HTERT RPE-1 (cell line): ENCODE results near the gene SSH3.

Experiments
- in situ Hi-C: fragments of 300-500 bp; cut with MboI; formaldehyde crosslinking; loops from 4 replicates; pipeline ENCODE4 v1.14.3; 2020; ENCODE audit warnings: low sequenced_read_pairs

Gene SSH3

GRCh38 chr11:67278939-67279588 lies 24.3 kb upstream of the SSH3 start:
- in situ Hi-C loops: no loop called here

- in situ Hi-C loops: no loop called here
Measured at GRCh38 chr11:67279589-67280340, 23.6 kb upstream of the SSH3 start.

DNA sequence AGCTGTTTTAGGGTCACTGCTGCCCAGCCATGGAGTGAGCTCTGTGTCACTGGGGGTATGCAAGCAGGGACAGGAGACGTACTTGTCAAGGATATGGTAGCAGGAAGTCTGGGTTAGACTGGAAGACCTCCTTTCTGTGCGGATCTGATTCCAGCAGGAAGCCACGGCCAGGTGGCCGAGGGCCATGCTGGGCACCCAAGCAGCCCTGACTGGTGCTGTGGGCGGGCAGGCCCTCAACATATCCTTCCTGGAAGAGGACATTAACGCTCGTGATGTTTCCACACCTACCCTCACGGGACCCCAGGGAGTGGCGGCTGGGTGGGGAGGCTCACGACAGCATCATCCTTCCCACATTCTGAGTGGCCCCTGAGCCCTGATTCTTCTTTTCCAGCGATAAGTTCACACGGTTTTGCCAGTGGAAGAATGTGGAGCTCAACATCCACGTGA lies 23.0 kb upstream of the SSH3 start:
- in situ Hi-C loops: no loop called here

- in situ Hi-C loops: no loop called here
Measured at GRCh38 chr11:67280788-67281551, 22.4 kb upstream of the SSH3 start.

DNA sequence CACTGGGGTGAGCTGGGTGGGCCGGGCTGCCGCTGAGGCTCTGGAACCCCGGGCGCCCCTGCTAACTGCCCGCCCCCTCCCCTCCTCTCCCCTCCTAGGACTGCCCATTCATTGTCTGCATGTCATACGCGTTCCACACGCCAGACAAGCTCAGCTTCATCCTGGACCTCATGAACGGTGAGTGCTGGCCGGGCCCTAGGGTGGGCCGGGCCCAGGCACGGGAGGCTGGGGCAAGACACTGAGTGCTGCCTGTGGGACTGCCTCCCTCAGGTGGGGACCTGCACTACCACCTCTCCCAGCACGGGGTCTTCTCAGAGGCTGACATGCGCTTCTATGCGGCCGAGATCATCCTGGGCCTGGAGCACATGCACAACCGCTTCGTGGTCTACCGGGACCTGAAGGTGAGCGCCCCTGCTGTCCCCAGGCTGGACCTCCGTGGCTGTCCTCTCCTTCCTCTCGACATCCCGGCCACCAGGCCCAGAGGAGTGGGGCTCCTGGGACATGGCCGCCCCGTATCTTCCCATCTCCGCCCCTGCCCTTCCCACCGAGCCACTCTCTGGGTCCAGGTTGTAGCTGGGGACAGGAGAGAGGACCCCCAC lies 21.7 kb upstream of the SSH3 start:
- in situ Hi-C loops: no loop called here

- in situ Hi-C loops: no loop called here
Measured at GRCh38 chr11:67282155-67282875, 21.0 kb upstream of the SSH3 start.

GRCh38 chr11:67282876-67283371 lies 20.4 kb upstream of the SSH3 start:
- in situ Hi-C loops: no loop called here

DNA sequence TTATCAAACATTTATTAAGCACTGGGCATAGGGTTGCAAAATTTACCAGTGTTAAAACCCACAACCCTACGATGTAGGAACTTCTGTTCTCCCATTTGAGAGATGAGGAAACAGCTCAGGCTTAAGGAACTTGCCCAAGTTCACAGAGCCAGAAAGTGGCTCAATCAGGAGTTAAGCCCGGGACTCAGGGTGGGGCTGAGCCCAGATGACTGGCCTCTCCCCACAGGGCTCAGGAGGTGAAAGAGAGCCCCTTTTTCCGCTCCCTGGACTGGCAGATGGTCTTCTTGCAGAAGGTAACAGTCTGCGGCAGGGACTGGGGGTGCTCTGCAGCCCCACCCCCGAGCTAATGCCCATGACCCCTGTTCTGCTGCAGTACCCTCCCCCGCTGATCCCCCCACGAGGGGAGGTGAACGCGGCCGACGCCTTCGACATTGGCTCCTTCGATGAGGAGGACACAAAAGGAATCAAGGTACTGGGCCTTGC lies 19.8 kb upstream of the SSH3 start:
- in situ Hi-C loops: no loop called here

- in situ Hi-C loops: no loop called here
Measured at GRCh38 chr11:67284811-67285540, 18.4 kb upstream of the SSH3 start.

DNA sequence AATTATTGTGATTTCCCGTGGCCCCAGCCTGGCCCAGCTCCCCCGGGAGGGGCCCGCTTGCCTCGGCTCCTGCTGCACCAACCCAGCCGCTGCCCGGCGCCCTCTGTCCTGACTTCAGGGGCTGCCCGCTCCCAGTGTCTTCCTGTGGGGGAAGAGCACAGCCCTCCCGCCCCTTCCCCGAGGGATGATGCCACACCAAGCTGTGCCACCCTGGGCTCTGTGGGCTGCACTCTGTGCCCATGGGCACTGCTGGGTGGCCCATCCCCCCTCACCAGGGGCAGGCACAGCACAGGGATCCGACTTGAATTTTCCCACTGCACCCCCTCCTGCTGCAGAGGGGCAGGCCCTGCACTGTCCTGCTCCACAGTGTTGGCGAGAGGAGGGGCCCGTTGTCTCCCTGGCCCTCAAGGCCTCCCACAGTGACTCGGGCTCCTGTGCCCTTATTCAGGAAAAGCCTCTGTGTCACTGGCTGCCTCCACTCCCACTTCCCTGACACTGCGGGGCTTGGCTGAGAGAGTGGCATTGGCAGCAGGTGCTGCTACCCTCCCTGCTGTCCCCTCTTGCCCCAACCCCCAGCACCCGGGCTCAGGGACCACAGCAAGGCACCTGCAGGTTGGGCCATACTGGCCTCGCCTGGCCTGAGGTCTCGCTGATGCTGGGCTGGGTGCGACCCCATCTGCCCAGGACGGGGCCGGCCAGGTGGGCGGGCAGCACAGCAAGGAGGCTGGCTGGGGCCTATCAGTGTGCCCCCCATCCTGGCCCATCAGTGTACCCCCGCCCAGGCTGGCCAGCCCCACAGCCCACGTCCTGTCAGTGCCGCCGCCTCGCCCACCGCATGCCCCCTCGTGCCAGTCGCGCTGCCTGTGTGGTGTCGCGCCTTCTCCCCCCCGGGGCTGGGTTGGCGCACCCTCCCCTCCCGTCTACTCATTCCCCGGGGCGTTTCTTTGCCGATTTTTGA lies 17.5 kb upstream of the SSH3 start:
- in situ Hi-C loops: no loop called here

DNA sequence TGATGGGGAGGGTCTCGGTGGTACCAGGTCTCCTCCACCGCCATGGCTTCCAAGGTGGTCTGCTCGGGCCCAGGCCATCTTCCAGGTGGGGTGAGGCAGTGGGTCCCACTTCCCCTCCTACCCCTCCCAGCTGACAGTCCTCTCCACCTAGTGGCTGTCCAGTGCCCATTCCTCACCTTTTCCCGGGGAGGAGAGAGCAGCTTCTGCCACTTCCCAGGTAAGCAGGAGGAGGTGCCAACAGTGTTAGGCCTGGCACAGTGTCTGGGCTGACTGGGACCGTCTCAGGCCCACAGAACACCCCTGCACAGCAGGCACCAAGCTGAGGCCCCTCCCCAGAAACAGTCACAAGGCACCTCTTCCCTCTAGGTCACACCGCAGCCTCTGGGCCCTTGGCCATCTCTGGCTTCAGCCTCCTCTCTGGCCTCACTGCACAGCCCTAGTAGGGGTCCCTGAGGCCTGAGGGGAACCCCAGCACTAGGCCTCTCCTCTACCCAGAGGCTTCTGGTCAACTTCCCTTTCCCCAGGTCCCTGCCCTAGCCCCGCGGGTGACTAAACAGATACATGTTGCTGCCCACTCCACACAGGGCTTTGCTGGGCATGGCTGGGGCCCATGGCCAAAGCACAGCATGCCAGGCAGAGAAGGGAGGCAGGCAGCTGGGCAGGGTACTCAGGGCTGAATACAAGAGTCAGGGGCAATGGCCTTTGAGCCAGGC lies 16.6 kb upstream of the SSH3 start:
- in situ Hi-C loops: no loop called here

DNA sequence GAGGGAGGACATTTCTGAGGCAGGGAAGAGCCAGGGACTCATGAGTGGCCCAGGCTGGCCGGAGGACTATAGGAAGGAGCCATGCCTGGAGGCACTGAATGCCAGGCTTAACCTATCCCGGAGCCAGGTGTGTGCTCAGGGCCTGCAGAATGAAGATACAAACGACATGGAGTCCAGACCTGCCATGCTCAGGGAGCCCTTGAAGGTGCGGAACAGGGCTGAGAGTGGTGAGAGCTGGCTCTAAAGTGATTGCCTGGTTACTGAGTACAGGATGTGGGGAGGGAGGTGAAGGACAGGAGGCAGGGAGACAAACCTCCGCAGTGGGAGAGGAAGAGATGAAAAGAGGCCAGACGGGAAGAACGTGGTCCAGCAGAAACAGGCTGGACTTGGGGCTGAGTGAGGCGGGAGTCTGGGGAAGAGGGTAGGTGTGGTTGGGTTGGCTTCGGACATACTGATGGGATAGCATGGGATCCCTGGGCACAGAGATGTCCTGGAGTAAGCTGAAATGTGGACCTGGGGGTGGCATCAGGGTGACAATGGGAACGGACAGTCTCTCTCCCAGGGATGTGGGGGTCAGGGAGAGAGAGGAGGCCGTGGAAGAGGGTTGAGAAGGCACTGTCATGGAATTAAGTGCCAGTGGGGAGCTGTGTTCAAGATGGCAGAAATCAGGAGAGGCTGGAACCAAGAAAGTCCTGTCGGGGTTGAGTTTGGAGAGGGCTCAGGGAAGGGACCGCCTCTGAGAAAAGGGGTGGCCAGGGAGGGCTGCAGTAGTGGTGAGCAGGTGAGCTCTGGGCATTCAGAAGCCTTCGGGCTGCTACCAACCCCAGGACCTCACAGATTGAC lies 15.8 kb upstream of the SSH3 start:
- in situ Hi-C loops: no loop called here

DNA sequence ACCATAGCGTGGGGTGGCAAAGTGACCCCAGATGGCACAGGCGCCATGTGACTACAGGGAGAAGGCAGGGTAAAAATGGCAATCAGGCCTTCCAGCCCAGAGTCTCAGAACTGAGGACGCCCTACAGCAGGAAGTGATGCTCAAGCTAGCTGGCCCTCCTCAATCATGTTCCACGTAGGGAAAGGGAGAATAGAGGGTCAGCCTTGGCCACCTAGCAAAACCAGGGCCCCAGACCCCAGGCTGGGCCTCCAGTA lies 15.2 kb upstream of the SSH3 start:
- in situ Hi-C loops: no loop called here

- in situ Hi-C loops: no loop called here
Measured at GRCh38 chr11:67288452-67289225, 14.7 kb upstream of the SSH3 start.

GRCh38 chr11:67289226-67289650 lies 14.1 kb upstream of the SSH3 start, which contains the start of gene ANKRD13D:
Gene ANKRD13D (plus strand): TSS chr11:67289303. CDS start chr11:67289461, 158 bp downstream.
- in situ Hi-C loops: no loop called here

GRCh38 chr11:67289651-67290479 lies 13.5 kb upstream of the SSH3 start:
- in situ Hi-C loops: no loop called here
